ENCODE results near the gene CAMKMT. TPM values are rescaled to one million over a fixed set of nuclear protein-coding genes. Genes with fewer than 3 reads are reported as not detected.

CAMKMT gene
- polyA plus RNA-seq, 3 donors, result 4.7 to 7.8 (median 7.0) TPM

GRCh38 chr2:44599130-44599529, 237.4 kb downstream of the CAMKMT start:
- Histone ChIP-seq H3K4me2 (replicated peaks; ENCODE audit: extremely low read depth, low read length, poor library complexity, severe bottlenecking) (no peak overlapping the region), H3K4me3 (replicated peaks in 1 of 3; ENCODE audit: low read depth in 2 of 3, low read length in 3 of 3) (no peak overlapping the region), H3K9me3 (replicated peaks in 1 of 2; ENCODE audit: control insufficient read depth in 1 of 2, insufficient read depth in 1 of 2, low read length in 2 of 2) (no peaks in the 10 kb centered on the region), H3K27me3 (ENCODE audit: control insufficient read depth in 2 of 2, insufficient read depth in 2 of 2, low read length in 2 of 2) (no peaks in the 10 kb centered on the region), H3K9ac (ENCODE audit: insufficient read depth, low read length, poor library complexity, severe bottlenecking) (no peak overlapping the region), H2AFZ (ENCODE audit: insufficient read depth, low read depth, low read length, poor library complexity, severe bottlenecking) (no peak overlapping the region), H3K36me3 (replicated peaks in 1 of 2; ENCODE audit: control insufficient read depth in 1 of 2, insufficient read depth in 2 of 2, low read length in 2 of 2) (no peaks in the 10 kb centered on the region), H3K27ac (ENCODE audit: low read depth in 1 of 2, low read length in 2 of 2) (no peak overlapping the region), H3K4me1 (ENCODE audit: control insufficient read depth in 1 of 2, insufficient read depth in 2 of 2, low read length in 2 of 2) (peaks cover 0 to 4% of the 10 kb centered on the region in 2 donors), H4K20me1 (ENCODE audit: insufficient read depth, low read length) (no peaks in the 10 kb centered on the region), H3K79me2 (ENCODE audit: insufficient read depth, low read length) (no peaks in the 10 kb centered on the region)
- Mint-ChIP-seq H3K27ac (no peak overlapping the region), H3K9me3 (peaks cover 2 to 10% (median 7%) of the 10 kb centered on the region in 7 donors), H3K4me1 (peaks cover 6% of the 10 kb centered on the region), H3K36me3 (no peaks in the 10 kb centered on the region), H3K4me3 (no peak overlapping the region), H3K27me3 (ENCODE audit: low read depth in 3 of 3) (peaks cover 0 to 3% (median 0%) of the 10 kb centered on the region in 3 donors)
- WGBS (ENCODE audit: insufficient coverage), result no CpG with 5 or more reads among the region's 1 CpG
- TF ChIP-seq CTCF (IDR thresholded peaks at IDR 0.05), result no peak
- DNase-seq, result no peak
- intact Hi-C loops (cut with micrococcal nuclease), result no loop called here

GRCh38 chr2:44602446-44602845, 240.7 kb downstream of the CAMKMT start:
- Mint-ChIP-seq H3K9me3 (peaks cover 0 to 9% (median 4%) of the 10 kb centered on the region in 7 donors), H3K4me1 (peaks cover 6% of the 10 kb centered on the region), H3K27me3 (ENCODE audit: low read depth in 3 of 3) (no peaks in the 10 kb centered on the region), H3K4me3 (no peak overlapping the region), H3K27ac (peak overlapping the region in 1 of 7 donors; percentile 5), H3K36me3 (no peaks in the 10 kb centered on the region)
- H2AFZ ChIP-seq (ENCODE audit: insufficient read depth, low read depth, low read length, poor library complexity, severe bottlenecking), result no peak overlapping the region
- no peaks in the 10 kb centered on the region for H3K79me2 ChIP-seq (ENCODE audit: insufficient read depth, low read length)
- no peak overlapping the region for H3K4me2 ChIP-seq (replicated peaks; ENCODE audit: extremely low read depth, low read length, poor library complexity, severe bottlenecking)
- H3K4me3 ChIP-seq (replicated peaks in 1 of 3; ENCODE audit: low read depth in 2 of 3, low read length in 3 of 3), result no peak overlapping the region
- no peak overlapping the region for H3K27ac ChIP-seq (ENCODE audit: low read depth in 1 of 2, low read length in 2 of 2)
- no peaks in the 10 kb centered on the region for H3K27me3 ChIP-seq (ENCODE audit: control insufficient read depth in 2 of 2, insufficient read depth in 2 of 2, low read length in 2 of 2)
- peaks cover 0 to 4% of the 10 kb centered on the region in 2 donors for H3K4me1 ChIP-seq (ENCODE audit: control insufficient read depth in 1 of 2, insufficient read depth in 2 of 2, low read length in 2 of 2)
- intact Hi-C loops (cut with micrococcal nuclease), result no loop called here
- DNase-seq, result peak; percentile 25 to 74 (median 26)
- TF ChIP-seq CTCF (IDR thresholded peaks at IDR 0.05), result no peak
- no peaks in the 10 kb centered on the region for H3K9me3 ChIP-seq (replicated peaks in 1 of 2; ENCODE audit: control insufficient read depth in 1 of 2, insufficient read depth in 1 of 2, low read length in 2 of 2)
- no peaks in the 10 kb centered on the region for H3K36me3 ChIP-seq (replicated peaks in 1 of 2; ENCODE audit: control insufficient read depth in 1 of 2, insufficient read depth in 2 of 2, low read length in 2 of 2)
- WGBS (ENCODE audit: insufficient coverage), result no CpG with 5 or more reads among the region's 6 CpGs
- no peaks in the 10 kb centered on the region for H4K20me1 ChIP-seq (ENCODE audit: insufficient read depth, low read length)
- no peak overlapping the region for H3K9ac ChIP-seq (ENCODE audit: insufficient read depth, low read length, poor library complexity, severe bottlenecking)
